Ascending aorta (tissue), 2 donors: ENCODE measurements around the gene ESPN. TPM values are rescaled to one million over a fixed set of nuclear protein-coding genes. Genes with fewer than 3 reads are reported as not detected.

Experiments
- DNase-seq, 2 donors: peaks; one replicate each; pipeline ENCODE4 v3.0.0-alpha.2; 2019; ENCODE audit warnings: low spot score in 2 of 2
- H3K27ac ChIP-seq, 2 donors: fragments of 200-600 bp; sonication (generic); one replicate each; pipeline ENCODE4 v1.5.1; 2016 to 2017; ENCODE audit warnings: mild to moderate bottlenecking in 1 of 2
- H3K27me3 ChIP-seq: fragments of 200-600 bp; sonication (generic); one replicate; pipeline ENCODE4 v1.5.1; 2017
- H3K36me3 ChIP-seq, 2 donors: fragments of 200-600 bp; sonication (generic); one replicate each; pipeline ENCODE4 v1.5.1; 2016
- H3K4me1 ChIP-seq, 2 donors: fragments of 200-600 bp; sonication (generic); one replicate each; pipeline ENCODE4 v1.5.1; 2016 to 2017; ENCODE audit warnings: mild to moderate bottlenecking in 1 of 2
- H3K4me3 ChIP-seq, 2 donors: fragments of 200-600 bp; sonication (generic); one replicate each; pipeline ENCODE4 v1.5.1; 2016 to 2017; ENCODE audit warnings: mild to moderate bottlenecking in 1 of 2
- H3K9me3 ChIP-seq, 2 donors: fragments of 200-600 bp; sonication (generic); one replicate each; pipeline ENCODE4 v1.5.1; 2016
- intact Hi-C: fragments of 100-400 bp; cut with DNase I; formaldehyde crosslinking; loops from one replicate; pipeline ENCODE4 v1.15.1; 2023
- total RNA-seq: library from RNA; depleted of rRNA; stranded (reverse); fragments of >200 nt; gene quantifications from one replicate; pipeline ENCODE4 v1.1.0, GENCODE V29; 2016
- TF ChIP-seq, protein P1 (sequence below), 3 experiments: fragments of 200-600 bp in 2 of 3; fragments of 450-650 bp in 1 of 3; sonication (generic) in 2 of 3; IDR thresholded peaks; one replicate each; pipeline ENCODE4 v1.5.1; 2016 to 2019; ENCODE audit warnings: antibody characterized with exemption in 3 of 3, mild to moderate bottlenecking in 1 of 3, moderate library complexity in 1 of 3

The ESPN gene
- total RNA-seq, 1 donor from 2014 or later, result 2.2 TPM

DNA sequence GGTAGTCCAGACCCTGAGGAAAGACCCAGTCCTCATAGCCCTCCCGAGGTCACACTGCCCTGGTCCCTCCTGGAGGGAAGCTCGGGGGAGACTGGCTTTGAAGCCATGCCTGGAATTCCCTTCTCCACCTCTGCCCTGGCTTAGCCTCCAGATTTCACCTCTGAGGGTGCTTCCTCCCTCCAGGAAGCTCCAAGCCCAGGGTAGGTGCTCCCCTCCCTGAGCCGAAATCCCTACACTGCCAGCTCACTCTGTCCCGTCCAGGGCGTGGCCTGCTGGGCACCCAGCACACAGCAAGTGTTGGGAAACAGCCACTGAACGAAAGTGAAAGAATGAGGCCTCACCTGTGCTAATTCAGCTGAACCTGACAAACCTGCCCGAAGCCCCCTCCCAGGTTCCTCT, 47.4 kb downstream of the ESPN start:
- Histone ChIP-seq H3K27me3 (no peaks in the 10 kb centered on the region), H3K36me3 (peaks cover 16 to 67% of the 10 kb centered on the region in 2 donors), H3K9me3 (no peaks in the 10 kb centered on the region), H3K4me3 (no peak overlapping the region), H3K4me1 (no peaks in the 10 kb centered on the region), H3K27ac (no peak overlapping the region)
- TF ChIP-seq, protein P1, sequence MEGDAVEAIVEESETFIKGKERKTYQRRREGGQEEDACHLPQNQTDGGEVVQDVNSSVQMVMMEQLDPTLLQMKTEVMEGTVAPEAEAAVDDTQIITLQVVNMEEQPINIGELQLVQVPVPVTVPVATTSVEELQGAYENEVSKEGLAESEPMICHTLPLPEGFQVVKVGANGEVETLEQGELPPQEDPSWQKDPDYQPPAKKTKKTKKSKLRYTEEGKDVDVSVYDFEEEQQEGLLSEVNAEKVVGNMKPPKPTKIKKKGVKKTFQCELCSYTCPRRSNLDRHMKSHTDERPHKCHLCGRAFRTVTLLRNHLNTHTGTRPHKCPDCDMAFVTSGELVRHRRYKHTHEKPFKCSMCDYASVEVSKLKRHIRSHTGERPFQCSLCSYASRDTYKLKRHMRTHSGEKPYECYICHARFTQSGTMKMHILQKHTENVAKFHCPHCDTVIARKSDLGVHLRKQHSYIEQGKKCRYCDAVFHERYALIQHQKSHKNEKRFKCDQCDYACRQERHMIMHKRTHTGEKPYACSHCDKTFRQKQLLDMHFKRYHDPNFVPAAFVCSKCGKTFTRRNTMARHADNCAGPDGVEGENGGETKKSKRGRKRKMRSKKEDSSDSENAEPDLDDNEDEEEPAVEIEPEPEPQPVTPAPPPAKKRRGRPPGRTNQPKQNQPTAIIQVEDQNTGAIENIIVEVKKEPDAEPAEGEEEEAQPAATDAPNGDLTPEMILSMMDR (IDR thresholded peaks at IDR 0.05), result no peak
- intact Hi-C loops, result no loop called here
- no peak for DNase-seq

DNA sequence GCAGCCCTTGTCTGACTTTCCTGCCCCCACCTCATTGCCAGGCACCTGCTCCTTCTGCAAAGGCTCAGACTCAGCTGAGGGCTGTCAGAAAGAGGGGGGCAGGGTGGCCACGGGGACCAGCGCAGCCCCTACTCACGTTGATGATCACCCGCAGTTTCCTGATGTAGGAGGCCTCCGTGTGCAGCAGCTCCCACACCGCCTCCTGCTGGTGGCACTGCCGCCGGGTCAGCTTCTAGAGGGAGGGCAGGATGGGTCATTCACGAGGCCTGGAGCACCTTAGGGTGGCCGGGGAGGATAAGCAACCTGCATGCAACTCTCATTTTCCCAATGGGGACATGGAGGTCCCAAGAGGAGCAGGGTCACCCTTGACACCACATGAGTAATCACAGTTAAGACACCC, 47.8 kb downstream of the ESPN start:
- TF ChIP-seq, protein P1 (IDR thresholded peaks at IDR 0.05), result no peak
- intact Hi-C loops, result no loop called here
- no peaks in the 10 kb centered on the region for H3K4me1 ChIP-seq

DNA sequence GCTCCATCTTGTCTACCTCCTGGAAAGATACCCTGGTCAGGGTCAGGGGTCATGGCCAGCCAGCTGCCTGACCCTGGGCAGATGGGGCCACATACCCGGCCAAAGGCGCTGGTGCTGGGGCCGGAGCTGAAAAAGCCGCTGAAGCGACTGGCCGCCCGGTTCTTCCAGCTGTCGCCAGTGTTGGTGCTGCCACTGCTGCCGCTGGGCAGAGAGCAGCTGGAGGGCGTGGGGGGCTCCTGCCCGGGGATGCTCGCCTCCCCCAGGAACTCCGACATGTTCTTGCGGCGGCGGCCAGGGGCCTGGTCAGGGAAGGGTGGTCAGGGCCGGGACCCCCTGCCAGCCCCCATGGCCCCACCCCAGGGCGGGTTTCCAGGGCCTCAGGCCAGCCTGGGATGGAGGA, 48.6 kb downstream of the ESPN start:
- Histone ChIP-seq H3K27ac (no peak overlapping the region), H3K27me3 (no peaks in the 10 kb centered on the region), H3K4me3 (no peak overlapping the region), H3K4me1 (no peaks in the 10 kb centered on the region), H3K9me3 (no peaks in the 10 kb centered on the region), H3K36me3 (peaks cover 16 to 63% of the 10 kb centered on the region in 2 donors)
- TF ChIP-seq, protein P1 (IDR thresholded peaks at IDR 0.05), result no peak
- intact Hi-C loops, result no loop called here
- DNase-seq, result no peak

More for the DNA sequence above, 47.8 kb downstream of the ESPN start:
- Histone ChIP-seq H3K9me3 (no peaks in the 10 kb centered on the region), H3K36me3 (peaks cover 16 to 70% of the 10 kb centered on the region in 2 donors), H3K27me3 (no peaks in the 10 kb centered on the region), H3K27ac (no peak overlapping the region), H3K4me3 (no peak overlapping the region)
- no peak for DNase-seq

DNA sequence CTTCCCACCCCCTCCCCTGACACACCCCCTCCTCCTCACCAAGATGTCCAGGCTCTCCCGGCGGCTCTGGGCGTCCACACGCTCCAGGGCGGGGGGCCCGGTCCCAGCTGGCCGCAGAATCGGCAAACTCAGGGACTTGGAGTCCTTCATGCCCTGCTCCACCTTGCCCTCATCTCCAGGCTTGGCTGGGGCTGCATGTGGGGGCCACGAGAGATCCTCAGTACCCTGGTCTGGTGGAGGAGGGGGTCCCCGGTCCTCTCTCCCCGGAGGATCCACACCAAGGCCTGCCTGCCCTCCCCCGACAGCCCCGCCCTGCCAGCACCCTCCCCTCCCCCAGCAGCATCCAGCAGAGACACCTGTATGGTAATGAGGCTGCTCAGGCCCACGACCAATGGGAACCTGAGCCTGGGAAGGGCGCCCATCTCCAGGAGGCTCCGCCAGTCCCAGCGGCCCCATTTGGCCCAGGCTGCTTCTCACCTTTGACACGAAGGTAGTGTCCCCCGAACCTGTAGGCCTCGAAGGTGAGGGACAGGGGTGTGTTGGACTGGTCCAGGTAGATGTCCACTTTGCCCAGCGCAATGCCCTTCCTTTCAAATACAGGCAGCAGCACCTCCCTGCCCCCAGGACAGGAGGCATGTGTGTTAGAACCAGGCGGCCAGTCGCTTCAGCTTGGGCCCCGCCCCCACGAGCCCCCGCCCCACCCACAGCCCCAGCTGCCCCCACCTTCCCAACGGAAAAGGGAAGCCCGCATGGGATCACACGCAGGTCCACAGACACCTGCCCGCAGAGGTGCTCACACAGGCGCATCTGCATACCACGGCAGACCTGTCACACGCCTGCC, 49.6 kb downstream of the ESPN start:
- TF ChIP-seq, protein P1 (IDR thresholded peaks at IDR 0.05), result no peak
- H3K4me3 ChIP-seq, result no peak overlapping the region
- H3K27me3 ChIP-seq, result no peaks in the 10 kb centered on the region
- H3K27ac ChIP-seq, result no peak overlapping the region
- intact Hi-C loops, result no loop called here
- H3K9me3 ChIP-seq, result no peaks in the 10 kb centered on the region
- H3K36me3 ChIP-seq, result peaks cover 12 to 52% of the 10 kb centered on the region in 2 donors
- H3K4me1 ChIP-seq, result no peaks in the 10 kb centered on the region
- no peak for DNase-seq

DNA sequence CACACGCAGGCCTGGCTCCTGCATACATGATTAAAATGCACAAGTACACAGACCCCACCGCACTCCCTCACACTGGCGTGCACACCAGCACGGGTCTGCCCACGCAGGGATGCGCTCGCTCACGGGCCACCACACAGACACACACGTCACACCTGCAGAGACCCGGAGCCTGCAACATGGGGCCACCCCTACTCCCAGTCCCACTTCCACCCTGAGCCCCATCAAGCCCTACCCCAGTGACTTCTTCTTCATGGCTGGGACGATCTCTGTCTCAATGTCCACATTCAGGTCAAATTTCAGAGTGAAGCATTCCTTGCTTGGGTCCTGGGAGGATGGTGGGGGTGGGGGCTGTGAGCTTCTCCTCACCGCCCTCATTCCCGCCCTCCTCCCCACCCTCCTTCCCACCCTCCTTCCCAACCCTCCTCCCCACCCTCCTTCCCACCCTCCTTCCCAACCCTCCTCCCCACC, 50.3 kb downstream of the ESPN start:
- intact Hi-C loops, result no loop called here
- Histone ChIP-seq H3K27me3 (no peaks in the 10 kb centered on the region), H3K27ac (no peak overlapping the region), H3K9me3 (no peaks in the 10 kb centered on the region), H3K4me1 (no peaks in the 10 kb centered on the region), H3K36me3 (peaks cover 12 to 46% of the 10 kb centered on the region in 2 donors), H3K4me3 (no peak overlapping the region)
- TF ChIP-seq, protein P1 (IDR thresholded peaks at IDR 0.05), result no peak
- DNase-seq, result no peak
